Progenitor cell of endocrine pancreas (in vitro differentiated cells): ENCODE data around the gene TLR9. TPM values are rescaled to one million over a fixed set of nuclear protein-coding genes. Genes with fewer than 3 reads are reported as not detected.

Source experiments
- DNase-seq: peaks from one replicate; pipeline ENCODE4 v3.0.0; 2021; ENCODE audit warnings: low spot score; ENCODE audit not compliant: unreplicated experiment
- H3K27ac Mint-ChIP-seq: 2 replicates; pipeline ENCODE4 v1.8.0; 2021; ENCODE audit warnings: mild to moderate bottlenecking, moderate library complexity, mixed read lengths
- H3K27me3 Mint-ChIP-seq: 2 replicates; pipeline ENCODE4 v1.8.0; 2021; ENCODE audit warnings: mixed read lengths
- H3K36me3 Mint-ChIP-seq: 2 replicates; pipeline ENCODE4 v1.8.0; 2022; ENCODE audit warnings: mixed read lengths; ENCODE audit not compliant: insufficient read depth
- H3K4me1 Mint-ChIP-seq: 2 replicates; pipeline ENCODE4 v1.8.0; 2021; ENCODE audit warnings: low read depth, mixed read lengths
- H3K4me3 Mint-ChIP-seq: 2 replicates; pipeline ENCODE4 v1.8.0; 2021; ENCODE audit warnings: low read depth, mild to moderate bottlenecking, moderate library complexity, mixed read lengths
- H3K9me3 Mint-ChIP-seq: 2 replicates; pipeline ENCODE4 v1.8.0; 2021; ENCODE audit warnings: low read depth, mixed read lengths
- total RNA-seq: library from RNA; stranded (reverse); gene quantifications from 2 replicates; pipeline ENCODE4 v1.2.1, GENCODE V29; 2021
- TF ChIP-seq, protein P1 (sequence below): fragments of 200-600 bp; sonication (generic); IDR thresholded peaks from one replicate; pipeline ENCODE4 v1.5.0; 2021; ENCODE audit warnings: antibody characterized with exemption, mild to moderate bottlenecking; ENCODE audit not compliant: unreplicated experiment

Gene TLR9
- total RNA-seq, 1 donor from 2014 or later: not detected

DNA sequence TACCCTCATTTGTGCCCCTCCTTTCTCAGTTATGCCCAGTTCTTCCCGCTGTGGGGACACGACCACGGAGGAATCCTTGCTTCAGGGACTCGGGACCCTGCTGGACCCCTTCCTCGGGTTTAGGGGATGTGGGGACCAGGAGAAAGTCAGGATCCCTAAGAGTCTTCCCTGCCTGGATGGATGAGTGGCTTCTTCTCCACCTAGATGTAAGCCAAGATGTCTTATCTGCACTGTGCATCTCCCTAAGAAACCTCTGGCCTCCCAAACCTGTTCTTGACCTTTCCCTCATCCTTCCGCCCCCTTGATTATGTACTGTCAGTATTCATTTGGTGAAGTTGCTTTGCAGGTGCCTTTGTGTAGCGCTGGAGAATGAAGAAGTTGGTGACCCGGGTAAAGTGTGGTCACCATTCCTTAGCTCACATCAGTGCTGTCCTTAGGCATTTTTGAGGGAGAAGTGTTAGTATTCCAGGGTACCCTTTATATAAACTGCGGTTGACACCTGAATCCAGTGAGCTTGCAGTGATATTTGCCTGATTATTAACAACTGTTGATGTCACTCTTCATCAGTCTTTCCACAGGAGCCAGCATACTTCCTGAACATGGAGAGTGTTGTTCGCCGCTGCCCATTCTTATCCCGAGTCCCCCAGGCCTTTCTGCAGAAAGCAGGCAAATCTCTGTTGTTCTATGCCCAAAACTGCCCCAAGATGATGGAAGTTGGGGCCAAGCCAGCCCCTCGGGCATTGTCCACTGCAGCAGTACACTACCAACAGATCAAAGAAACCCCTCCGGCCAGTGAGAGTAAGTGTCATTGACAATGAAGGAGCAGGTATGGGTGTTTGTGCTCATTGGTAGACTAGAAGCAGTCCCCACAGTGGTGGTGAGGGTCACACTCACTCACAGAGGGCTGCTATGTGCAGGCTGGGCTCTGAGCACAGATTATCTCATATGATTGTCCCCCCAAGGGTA lies 26.5 kb downstream of the TLR9 start:
- H3K9me3 Mint-ChIP-seq: no peaks in the 10 kb centered on the region
- no peak for DNase-seq
- no peaks in the 10 kb centered on the region for H3K27me3 Mint-ChIP-seq
- peaks cover 17% of the 10 kb centered on the region for H3K4me1 Mint-ChIP-seq
- H3K36me3 Mint-ChIP-seq: peaks cover 11% of the 10 kb centered on the region
- TF ChIP-seq, protein P1, sequence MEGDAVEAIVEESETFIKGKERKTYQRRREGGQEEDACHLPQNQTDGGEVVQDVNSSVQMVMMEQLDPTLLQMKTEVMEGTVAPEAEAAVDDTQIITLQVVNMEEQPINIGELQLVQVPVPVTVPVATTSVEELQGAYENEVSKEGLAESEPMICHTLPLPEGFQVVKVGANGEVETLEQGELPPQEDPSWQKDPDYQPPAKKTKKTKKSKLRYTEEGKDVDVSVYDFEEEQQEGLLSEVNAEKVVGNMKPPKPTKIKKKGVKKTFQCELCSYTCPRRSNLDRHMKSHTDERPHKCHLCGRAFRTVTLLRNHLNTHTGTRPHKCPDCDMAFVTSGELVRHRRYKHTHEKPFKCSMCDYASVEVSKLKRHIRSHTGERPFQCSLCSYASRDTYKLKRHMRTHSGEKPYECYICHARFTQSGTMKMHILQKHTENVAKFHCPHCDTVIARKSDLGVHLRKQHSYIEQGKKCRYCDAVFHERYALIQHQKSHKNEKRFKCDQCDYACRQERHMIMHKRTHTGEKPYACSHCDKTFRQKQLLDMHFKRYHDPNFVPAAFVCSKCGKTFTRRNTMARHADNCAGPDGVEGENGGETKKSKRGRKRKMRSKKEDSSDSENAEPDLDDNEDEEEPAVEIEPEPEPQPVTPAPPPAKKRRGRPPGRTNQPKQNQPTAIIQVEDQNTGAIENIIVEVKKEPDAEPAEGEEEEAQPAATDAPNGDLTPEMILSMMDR: no peak
- peak overlapping the region; percentile 91 for H3K27ac Mint-ChIP-seq
- peak overlapping the region; percentile 98 for H3K4me3 Mint-ChIP-seq

DNA sequence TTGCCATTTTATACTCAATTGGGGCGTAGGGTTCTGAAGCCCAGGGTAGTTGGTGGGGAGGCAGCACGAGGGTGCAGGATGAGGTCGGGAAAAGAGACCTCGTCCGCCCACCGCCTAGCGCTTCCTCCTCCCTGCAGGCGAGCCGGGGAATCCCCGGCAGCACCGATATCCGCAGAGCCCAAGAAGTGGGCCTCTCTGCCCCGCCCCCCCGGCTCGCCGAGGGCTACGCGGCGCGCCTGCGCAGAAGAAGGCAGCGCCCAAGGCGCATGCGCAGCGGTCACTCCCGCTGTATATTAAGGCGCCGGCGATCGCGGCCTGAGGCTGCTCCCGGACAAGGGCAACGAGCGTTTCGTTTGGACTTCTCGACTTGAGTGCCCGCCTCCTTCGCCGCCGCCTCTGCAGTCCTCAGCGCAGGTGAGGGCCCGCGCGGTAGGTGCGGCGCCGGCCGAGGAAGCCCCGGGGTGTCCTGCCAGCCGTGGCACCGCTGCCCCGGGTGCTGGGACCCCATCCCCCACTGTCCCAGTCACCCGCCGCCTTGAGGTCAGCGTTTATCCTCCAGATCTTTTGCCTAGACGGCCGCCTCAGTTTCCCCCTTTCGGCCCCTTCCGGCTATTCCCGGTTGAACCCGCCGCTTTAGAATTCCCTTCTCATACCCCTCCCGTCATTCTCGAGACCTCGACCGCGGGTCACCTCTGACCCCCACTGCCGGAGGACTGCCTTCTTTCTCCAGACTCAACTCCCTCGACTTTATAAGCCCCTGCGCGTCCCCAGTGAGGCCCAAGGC lies 27.4 kb downstream of the TLR9 start, which contains the start of gene ALAS1:
TSS of gene ALAS1 (plus strand) at position 319 of the 784 bp plus-strand sequence. CDS start 1,082 bp downstream, outside the sequence.
- H3K4me1 Mint-ChIP-seq: peaks cover 17% of the 10 kb centered on the region
- H3K36me3 Mint-ChIP-seq: peaks cover 5% of the 10 kb centered on the region
- DNase-seq: peak; percentile 95
- no peaks in the 10 kb centered on the region for H3K27me3 Mint-ChIP-seq
- no peaks in the 10 kb centered on the region for H3K9me3 Mint-ChIP-seq
- TF ChIP-seq, protein P1: peak; percentile 42
- peak within 1 kb of the TSS; percentile 98 for H3K4me3 Mint-ChIP-seq
- H3K27ac Mint-ChIP-seq: peak within 1 kb of the TSS; percentile 91

DNA sequence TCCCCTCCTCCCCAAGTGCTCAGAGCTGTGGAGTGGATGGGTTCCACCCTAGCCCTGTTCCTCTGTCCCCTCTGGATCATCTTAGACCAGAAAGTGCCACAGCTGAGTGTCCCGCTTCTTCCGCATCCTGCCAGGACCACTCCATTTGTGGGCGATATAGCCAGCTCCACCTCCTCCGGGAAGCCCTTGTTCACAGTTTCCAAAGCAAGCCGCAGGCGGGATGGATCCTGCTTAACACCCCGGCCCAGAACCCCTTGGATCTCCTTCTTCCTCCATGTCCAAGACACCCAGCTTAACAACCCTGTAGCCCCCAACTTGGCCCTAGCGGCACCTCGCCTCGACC lies 28.0 kb downstream of the TLR9 start:
- no peak for DNase-seq
- Mint-ChIP-seq H3K4me1 (peaks cover 17% of the 10 kb centered on the region), H3K27ac (peak overlapping the region; percentile 91), H3K9me3 (no peaks in the 10 kb centered on the region), H3K4me3 (peak overlapping the region; percentile 98), H3K27me3 (no peaks in the 10 kb centered on the region), H3K36me3 (peaks cover 5% of the 10 kb centered on the region)
- TF ChIP-seq, protein P1: no peak

DNA sequence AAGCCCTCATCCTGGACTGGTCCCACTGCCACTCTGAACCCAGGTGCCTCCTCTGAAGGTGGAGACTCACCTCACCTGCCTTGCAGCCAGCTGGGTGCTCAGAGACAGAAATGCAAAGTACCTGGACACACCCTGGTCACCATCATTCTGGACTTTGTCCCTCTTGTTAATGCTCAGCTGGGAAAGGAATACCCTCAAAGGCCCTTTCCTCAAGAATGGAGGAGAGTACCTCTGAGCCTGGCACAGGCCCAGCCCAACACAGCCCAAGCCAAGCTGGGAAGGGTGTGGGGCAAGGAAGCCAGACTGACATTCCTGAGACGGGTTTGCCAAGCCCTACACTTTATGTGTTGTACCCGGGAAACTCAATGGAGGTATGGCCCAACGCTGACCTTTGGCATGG lies 28.5 kb downstream of the TLR9 start:
- Mint-ChIP-seq H3K27ac (no peak overlapping the region), H3K27me3 (no peaks in the 10 kb centered on the region), H3K4me3 (no peak overlapping the region)

More for the DNA sequence above, 28.5 kb downstream of the TLR9 start:
- peaks cover 17% of the 10 kb centered on the region for H3K4me1 Mint-ChIP-seq
- no peak for DNase-seq
- TF ChIP-seq, protein P1: no peak
- H3K9me3 Mint-ChIP-seq: no peaks in the 10 kb centered on the region
- H3K36me3 Mint-ChIP-seq: peaks cover 5% of the 10 kb centered on the region
